ENCODE measurements around the gene INPP1.

- TF ChIP-seq ATF3 (IDR thresholded peaks at IDR 0.05) (no peak), CTCF (IDR thresholded peaks at IDR 0.05; ENCODE audit: low read depth, low read length, missing input control) (no peak), SP1 (IDR thresholded peaks at IDR 0.05) (no peak), MAX (IDR thresholded peaks at IDR 0.05) (no peak), RAD21 (IDR thresholded peaks at IDR 0.05) (no peak), ZBTB33 (IDR thresholded peaks at IDR 0.05) (no peak), FOXA2 (IDR thresholded peaks at IDR 0.05) (no peak), JUND (IDR thresholded peaks at IDR 0.05) (no peak), REST (IDR thresholded peaks at IDR 0.05) (no peak), TAF1 (conservative IDR thresholded peaks at IDR 0.05) (no peak)
Measured at GRCh38 chr2:190412966-190413365, 69.6 kb downstream of the INPP1 start.

All from liver (tissue), 3 donors.